Upper lobe of right lung (tissue), 1 donor: Measurements from ENCODE around the gene C11orf91. TPM values are rescaled to one million over a fixed set of nuclear protein-coding genes. Genes with fewer than 3 reads are reported as not detected.
A peak's percentile ranks its signal among the peaks of the same experiment; 100 is the strongest.

ENCODE experiments used
- ATAC-seq: fragments of 200-7000 bp; cut with Tn5 transposase; one replicate; pipeline ENCODE4 v1.9.1; 2020; ENCODE audit warnings: mild to moderate bottlenecking, moderate library complexity
- DNase-seq: peaks from one replicate; pipeline ENCODE4 v3.0.0-alpha.2; 2020
- H3K27ac ChIP-seq: fragments of 200-600 bp; one replicate; pipeline ENCODE4 v1.8.0; 2022
- H3K27me3 ChIP-seq: fragments of 200-600 bp; one replicate; pipeline ENCODE4 v1.8.0; 2022; ENCODE audit warnings: mild to moderate bottlenecking
- H3K36me3 ChIP-seq: fragments of 200-600 bp; one replicate; pipeline ENCODE4 v1.8.0; 2022
- H3K4me1 ChIP-seq: fragments of 200-600 bp; one replicate; pipeline ENCODE4 v1.8.0; 2022
- H3K4me3 ChIP-seq: fragments of 200-600 bp; one replicate; pipeline ENCODE4 v1.8.0; 2022; ENCODE audit warnings: mild to moderate bottlenecking
- H3K9me3 ChIP-seq: fragments of 200-600 bp; one replicate; pipeline ENCODE4 v1.8.0; 2022
- CTCF ChIP-seq: fragments of 200-600 bp; IDR thresholded peaks from one replicate; pipeline ENCODE4 v1.8.0; 2022; ENCODE audit warnings: antibody characterized with exemption
- intact Hi-C: fragments of 100-400 bp; cut with DNase I; formaldehyde crosslinking; loops from one replicate; pipeline ENCODE4 v1.11.0; 2022
- total RNA-seq: library from RNA; stranded (reverse); fragmentation: NEBNext Ultra II Directional; extraction: Animal tissue kit (Norgen Biotek cat#: 25700); gene quantifications from one replicate; pipeline ENCODE4 v1.2.1, GENCODE V29; 2021
- donor health status: DM: no; HTN: yes; CAD: no; lungs with severe emphysema.

C11orf91 gene
- total RNA-seq, 1 donor from 2014 or later, result 1.5 TPM

DNA sequence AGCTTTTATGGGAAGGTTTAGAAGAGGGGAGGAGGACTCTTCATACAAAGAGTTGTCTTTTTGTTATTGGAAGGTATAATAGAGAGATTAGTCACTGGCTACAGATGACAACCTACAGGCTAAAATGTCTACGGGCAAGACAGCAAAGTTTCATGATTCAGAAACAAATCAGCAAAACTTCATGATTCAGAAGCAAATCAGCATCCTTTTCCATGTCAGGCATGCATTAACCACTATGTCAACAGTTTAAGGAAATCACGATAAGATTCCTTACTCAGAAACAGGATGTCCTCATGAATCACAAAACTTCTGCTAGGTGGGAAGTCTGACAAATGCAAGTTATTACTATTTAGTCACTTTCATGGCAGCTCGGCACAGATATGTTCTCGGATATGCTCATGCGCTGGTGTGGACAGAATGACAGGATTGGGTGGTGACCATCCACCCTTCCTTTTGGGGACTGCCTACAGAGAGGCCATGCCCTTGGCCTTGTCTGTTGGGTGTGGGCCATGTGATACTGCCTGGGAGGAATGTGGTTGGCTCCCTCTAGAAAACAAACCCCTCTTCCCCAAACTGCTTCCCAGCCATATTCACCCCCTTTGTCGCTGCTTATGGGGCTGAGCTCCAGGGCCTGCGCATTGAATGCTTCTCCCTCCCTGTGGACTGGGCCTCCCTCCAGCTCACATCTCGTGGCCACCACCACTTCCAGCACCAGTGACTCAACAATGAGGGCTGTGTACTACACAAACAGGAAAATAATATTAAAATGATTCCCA, 10.1 kb downstream of the C11orf91 start:
- Histone ChIP-seq H3K36me3 (no peaks in the 10 kb centered on the region), H3K27ac (peak overlapping the region; percentile 81), H3K27me3 (no peaks in the 10 kb centered on the region), H3K4me3 (no peak overlapping the region), H3K4me1 (peaks cover 32% of the 10 kb centered on the region), H3K9me3 (no peaks in the 10 kb centered on the region)
- ATAC-seq (peak; percentile 65), DNase-seq (no peak)
- intact Hi-C loops, result no loop called here
- TF ChIP-seq CTCF, result no peak

GRCh38 chr11:33689501-33689900, 11.1 kb downstream of the C11orf91 start:
- DNase-seq, result no peak
- H3K27ac ChIP-seq, result peak overlapping the region; percentile 68
- ATAC-seq, result no peak
- TF ChIP-seq CTCF, result no peak
- no peak overlapping the region for H3K4me3 ChIP-seq
- H3K36me3 ChIP-seq, result no peaks in the 10 kb centered on the region
- no peaks in the 10 kb centered on the region for H3K9me3 ChIP-seq
- H3K4me1 ChIP-seq, result peaks cover 32% of the 10 kb centered on the region
- no peaks in the 10 kb centered on the region for H3K27me3 ChIP-seq
- intact Hi-C loops, result loop anchor here (5.0 kb wide), 1 partner anchor 327 kb away; no protein-coding TSS in a partner anchor

DNA sequence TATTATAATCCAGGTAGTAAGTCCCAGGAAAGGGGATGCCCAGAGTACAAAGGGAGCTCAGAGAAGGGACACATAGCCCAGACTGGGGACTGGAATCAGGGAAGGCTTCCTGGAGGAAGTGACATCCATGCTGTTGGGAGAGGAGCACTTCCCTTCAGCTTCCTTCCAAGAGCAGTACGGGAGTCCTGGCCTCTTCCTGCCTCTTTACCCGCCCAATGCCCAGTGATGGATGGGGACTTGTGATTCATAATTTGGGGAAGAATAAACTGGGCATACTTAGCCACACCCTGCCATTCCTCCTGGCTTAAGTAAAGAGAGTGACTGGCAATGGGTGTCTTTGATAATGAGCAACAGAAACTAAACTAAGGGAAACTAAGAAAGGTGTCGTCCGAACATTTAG, 11.5 kb downstream of the C11orf91 start:
- Histone ChIP-seq H3K27ac (peak overlapping the region; percentile 68), H3K4me1 (peaks cover 32% of the 10 kb centered on the region), H3K4me3 (no peak overlapping the region), H3K36me3 (no peaks in the 10 kb centered on the region), H3K9me3 (no peaks in the 10 kb centered on the region), H3K27me3 (no peaks in the 10 kb centered on the region)
- intact Hi-C loops, result loop anchor here (5.0 kb wide), 1 partner anchor 327 kb away; no protein-coding TSS in a partner anchor
- no peak for DNase-seq
- ATAC-seq, result no peak
- TF ChIP-seq CTCF, result no peak

GRCh38 chr11:33687733-33688479, 12.7 kb downstream of the C11orf91 start:
- Histone ChIP-seq H3K4me3 (no peak overlapping the region), H3K27me3 (no peaks in the 10 kb centered on the region), H3K27ac (no peak overlapping the region), H3K4me1 (peaks cover 28% of the 10 kb centered on the region), H3K36me3 (no peaks in the 10 kb centered on the region), H3K9me3 (no peaks in the 10 kb centered on the region)
- peak; percentile 61 for TF ChIP-seq CTCF
- ATAC-seq, result peak; percentile 42
- no peak for DNase-seq
- intact Hi-C loops, result loop anchor here (5.0 kb wide), 1 partner anchor 326 kb away; no protein-coding TSS in a partner anchor

DNA sequence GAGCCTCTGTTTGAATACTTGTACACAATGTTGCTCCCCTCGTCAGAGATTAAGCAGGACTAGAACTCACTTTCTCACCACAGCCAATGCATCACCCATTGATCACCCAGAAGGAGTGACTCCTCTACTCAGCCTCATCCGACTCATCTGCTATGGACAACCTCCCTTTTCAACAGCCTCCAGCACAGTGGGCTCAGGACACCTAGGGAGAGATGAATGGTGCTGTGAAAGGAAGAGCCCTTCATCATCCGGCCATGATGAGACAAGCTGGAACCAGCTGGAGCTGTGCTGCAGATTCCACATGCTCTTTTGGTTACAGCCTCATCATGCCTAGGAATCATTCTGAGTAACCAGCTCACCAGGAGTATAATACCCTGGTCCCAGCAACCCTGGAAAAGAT, 15.5 kb downstream of the C11orf91 start:
- H3K27ac ChIP-seq, result no peak overlapping the region
- no peak for TF ChIP-seq CTCF
- H3K4me3 ChIP-seq, result no peak overlapping the region
- no peaks in the 10 kb centered on the region for H3K9me3 ChIP-seq
- H3K36me3 ChIP-seq, result no peaks in the 10 kb centered on the region
- H3K27me3 ChIP-seq, result no peaks in the 10 kb centered on the region
- DNase-seq, result no peak
- intact Hi-C loops, result loop anchor here (5.0 kb wide), 1 partner anchor 323 kb away; no protein-coding TSS in a partner anchor
- no peak for ATAC-seq
- H3K4me1 ChIP-seq, result peaks cover 2% of the 10 kb centered on the region
